HEK293T (cell line): Measurements from ENCODE around the gene EGFR.

ENCODE experiments used
- CTCF ChIA-PET: fragments of 350-600 bp; formaldehyde crosslinking; extraction: SDS; loops from one replicate; lab custom pipeline; 2021; ENCODE audit warnings: antibody characterized with exemption, inconsistent platforms; lab: Yijun Ruan, JAX
- POLR2A ChIA-PET: fragments of 350-600 bp; formaldehyde crosslinking; extraction: SDS; loops from one replicate; lab custom pipeline; 2020; ENCODE audit warnings: antibody characterized with exemption, inconsistent platforms; lab: Yijun Ruan, JAX
- DNase-seq: peaks from one replicate; pipeline ENCODE4 v3.0.0; 2012; ENCODE audit warnings: mixed read lengths; ENCODE audit errors: extremely low spot score
- ARNT ChIP-seq: fragments of 450-650 bp; IDR thresholded peaks from 2 replicates; pipeline ENCODE4 v1.6.1; 2017; ENCODE audit warnings: mild to moderate bottlenecking
- BHLHE40 ChIP-seq: fragments of 450-650 bp; IDR thresholded peaks from 2 replicates; pipeline ENCODE4 v1.6.1; 2016; ENCODE audit warnings: mild to moderate bottlenecking, moderate library complexity, borderline replicate concordance
- CTBP1 ChIP-seq: fragments of 450-650 bp; IDR thresholded peaks from 2 replicates; pipeline ENCODE4 v1.6.1; 2016; ENCODE audit warnings: borderline replicate concordance
- ELF4 ChIP-seq: fragments of 450-650 bp; IDR thresholded peaks from 2 replicates; pipeline ENCODE4 v1.6.1; 2017; ENCODE audit warnings: antibody characterized with exemption
- FOXA1 ChIP-seq: fragments of 450-650 bp; IDR thresholded peaks from 2 replicates; pipeline ENCODE4 v1.6.1; 2016; ENCODE audit warnings: mild to moderate bottlenecking
- FOXK2 ChIP-seq: fragments of 450-650 bp; IDR thresholded peaks from 2 replicates; pipeline ENCODE4 v1.6.1; 2016; ENCODE audit warnings: mild to moderate bottlenecking
- FOXM1 ChIP-seq: fragments of 450-650 bp; IDR thresholded peaks from 2 replicates; pipeline ENCODE4 v1.6.1; 2017; ENCODE audit warnings: mild to moderate bottlenecking, borderline replicate concordance
- HDGF ChIP-seq: fragments of 450-650 bp; IDR thresholded peaks from 2 replicates; pipeline ENCODE4 v1.6.1; 2017; ENCODE audit warnings: antibody characterized with exemption, borderline replicate concordance
- L3MBTL2 ChIP-seq: fragments of 450-650 bp; conservative IDR thresholded peaks from 2 replicates; pipeline ENCODE4 v1.6.1; 2016; ENCODE audit warnings: mild to moderate bottlenecking
- LEF1 ChIP-seq: fragments of 450-650 bp; IDR thresholded peaks from 2 replicates; pipeline ENCODE4 v1.6.1; 2017; ENCODE audit warnings: mild to moderate bottlenecking, borderline replicate concordance
- NFRKB ChIP-seq: fragments of 450-650 bp; IDR thresholded peaks from 2 replicates; pipeline ENCODE4 v1.6.1; 2016; ENCODE audit warnings: mild to moderate bottlenecking, moderate library complexity
- SP1 ChIP-seq: fragments of 450-650 bp; IDR thresholded peaks from 2 replicates; pipeline ENCODE4 v1.6.1; 2017
- SUZ12 ChIP-seq: fragments of 450-650 bp; IDR thresholded peaks from 2 replicates; pipeline ENCODE4 v1.6.1; 2016; ENCODE audit warnings: mild to moderate bottlenecking
- TARDBP ChIP-seq: fragments of 450-650 bp; IDR thresholded peaks from 2 replicates; pipeline ENCODE4 v1.6.1; 2016
- ZNF384 ChIP-seq: fragments of 450-650 bp; IDR thresholded peaks from 2 replicates; pipeline ENCODE4 v1.6.1; 2016
- TF ChIP-seq, protein P1 (sequence below): fragments of 450-650 bp; IDR thresholded peaks from 2 replicates; pipeline ENCODE4 v1.6.1; 2016

EGFR gene

DNA sequence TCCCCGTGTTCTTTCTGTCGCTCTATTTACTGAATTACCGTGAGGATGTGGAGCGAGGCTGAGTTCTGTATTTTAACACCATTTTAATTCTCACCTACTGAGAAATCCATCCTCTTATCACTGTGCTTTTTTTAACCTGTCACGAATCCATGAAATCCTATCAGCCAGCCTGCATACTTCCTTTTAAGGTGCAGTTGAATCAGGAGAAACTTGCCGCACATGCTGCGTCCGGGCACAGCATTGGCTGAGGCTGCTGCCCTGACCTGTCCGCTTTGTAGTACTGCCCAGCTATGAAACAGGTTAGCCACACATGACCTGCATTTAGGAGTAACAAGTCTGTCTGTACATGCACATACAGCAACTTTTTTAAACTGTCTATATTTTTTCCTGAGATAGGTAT is 82.5 kb downstream of the EGFR start:
- TF ChIP-seq LEF1 (no peak), TARDBP (no peak), ELF4 (no peak), SP1 (no peak), FOXA1 (no peak), L3MBTL2 (no peak), ARNT (no peak), FOXM1 (no peak), FOXK2 (no peak), BHLHE40 (no peak), SUZ12 (no peak), NFRKB (no peak), CTBP1 (no peak), ZNF384 (no peak), HDGF (no peak)
- TF ChIP-seq, protein P1, sequence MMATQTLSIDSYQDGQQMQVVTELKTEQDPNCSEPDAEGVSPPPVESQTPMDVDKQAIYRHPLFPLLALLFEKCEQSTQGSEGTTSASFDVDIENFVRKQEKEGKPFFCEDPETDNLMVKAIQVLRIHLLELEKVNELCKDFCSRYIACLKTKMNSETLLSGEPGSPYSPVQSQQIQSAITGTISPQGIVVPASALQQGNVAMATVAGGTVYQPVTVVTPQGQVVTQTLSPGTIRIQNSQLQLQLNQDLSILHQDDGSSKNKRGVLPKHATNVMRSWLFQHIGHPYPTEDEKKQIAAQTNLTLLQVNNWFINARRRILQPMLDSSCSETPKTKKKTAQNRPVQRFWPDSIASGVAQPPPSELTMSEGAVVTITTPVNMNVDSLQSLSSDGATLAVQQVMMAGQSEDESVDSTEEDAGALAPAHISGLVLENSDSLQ: no peak

DNA sequence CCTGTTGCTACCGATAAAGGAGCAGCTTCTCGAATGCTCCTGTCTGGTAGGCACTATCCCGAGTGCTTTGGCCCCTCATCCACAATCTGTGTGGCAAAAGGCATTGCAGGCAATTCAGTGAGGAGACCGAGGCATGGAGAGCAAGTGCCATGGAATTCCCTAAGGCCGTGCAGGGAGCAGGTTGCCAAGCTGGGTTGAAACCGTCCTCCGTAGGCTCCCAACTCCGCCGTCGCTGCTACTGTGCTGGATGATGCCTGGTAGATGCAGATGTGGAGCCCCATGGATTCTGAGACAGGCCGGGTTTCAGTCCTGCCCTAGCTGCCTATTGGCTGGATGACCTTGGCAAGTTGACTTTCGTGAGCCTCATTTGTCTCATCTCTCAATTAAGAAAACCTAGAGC is 85.3 kb downstream of the EGFR start:
- DNase-seq: no peak
- TF ChIP-seq NFRKB: no peak
- TF ChIP-seq FOXM1: no peak
- no peak for TF ChIP-seq ZNF384
- CTCF ChIA-PET: no interaction called here
- POLR2A ChIA-PET: no interaction called here

More for the DNA sequence above, 82.5 kb downstream of the EGFR start:
- DNase-seq: no peak
- ChIA-PET CTCF (no interaction called here), POLR2A (no interaction called here)

DNA sequence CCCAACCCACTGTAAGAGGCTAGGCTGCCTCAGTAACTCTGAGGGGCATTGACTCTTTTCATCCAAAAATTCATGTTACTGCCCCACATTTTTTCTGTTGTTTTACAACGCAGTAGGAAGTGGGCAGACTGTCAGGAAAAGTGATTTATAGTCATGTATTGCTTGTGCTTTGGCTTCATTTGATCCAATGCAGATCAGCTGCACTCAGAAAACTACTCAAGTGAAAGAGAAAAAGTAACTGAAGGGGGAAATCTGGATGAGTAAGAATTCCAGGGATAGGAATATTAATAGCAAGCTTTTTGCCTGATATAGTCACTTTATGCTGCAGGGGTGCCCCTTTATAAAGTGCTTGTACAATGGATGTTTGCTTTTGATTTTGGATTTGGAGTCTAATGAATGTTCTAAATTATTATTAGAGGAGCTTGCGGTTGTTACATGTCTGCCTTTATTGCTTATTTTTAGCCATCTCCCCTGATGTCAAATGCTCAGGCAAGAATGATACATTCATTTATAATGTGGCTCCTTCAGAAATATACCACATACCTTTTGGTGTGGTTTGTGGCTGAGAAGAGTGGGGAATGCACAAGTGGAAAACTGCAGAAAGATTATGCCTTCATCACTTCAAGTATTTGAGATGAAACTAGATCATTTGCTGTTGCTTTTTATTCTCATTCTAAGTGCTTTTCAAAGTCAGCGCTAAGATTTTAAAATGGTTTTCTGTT is 86.1 kb downstream of the EGFR start:
- ChIA-PET POLR2A (no interaction called here), CTCF (no interaction called here)
- TF ChIP-seq, protein P1: peak; percentile 92
- no peak for TF ChIP-seq SP1
- no peak for TF ChIP-seq FOXM1
- no peak for DNase-seq

DNA sequence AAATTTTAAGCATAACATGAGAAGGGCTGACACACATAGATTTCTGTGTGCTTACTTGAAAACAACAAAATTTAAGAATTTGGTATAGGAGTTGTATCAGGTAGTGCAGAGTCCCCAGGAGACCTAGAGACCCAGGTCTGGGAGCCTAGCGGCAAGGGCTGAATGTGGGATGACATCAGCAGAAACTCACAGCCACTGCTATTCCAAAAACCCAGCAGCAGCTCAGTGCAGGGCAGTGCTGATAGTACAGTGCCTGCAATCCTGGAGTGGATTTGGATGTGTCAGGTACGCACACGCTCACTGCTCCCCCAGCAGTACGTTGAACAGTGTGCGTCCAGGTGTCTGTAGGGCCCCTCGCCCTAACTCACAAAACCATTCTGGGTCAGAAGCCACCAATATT is 87.1 kb downstream of the EGFR start:
- CTCF ChIA-PET: no interaction called here
- TF ChIP-seq BHLHE40 (no peak), TARDBP (no peak)
- TF ChIP-seq, protein P1: no peak
- no peak for DNase-seq
- POLR2A ChIA-PET: no interaction called here

DNA sequence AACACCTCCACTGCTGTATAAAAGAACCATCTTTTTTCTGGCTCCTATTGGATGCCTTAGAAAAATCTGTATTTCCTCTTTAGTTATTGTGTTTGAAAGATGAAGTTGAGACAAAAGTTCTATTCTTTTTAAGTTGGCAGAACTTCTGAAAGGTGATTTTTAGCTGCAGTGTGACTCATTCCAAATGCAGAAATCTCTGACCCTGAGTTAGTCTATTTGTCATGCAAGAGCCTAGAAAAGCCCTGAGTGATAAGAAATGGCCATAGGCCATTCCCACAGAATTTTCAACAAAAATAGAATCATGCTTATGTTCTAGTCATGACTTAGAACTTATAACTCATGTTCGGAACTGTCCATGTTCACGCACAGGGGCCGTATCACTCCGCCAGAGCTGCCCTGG is 89.1 kb downstream of the EGFR start:
- TF ChIP-seq SP1: no peak
- no peak for TF ChIP-seq L3MBTL2
- TF ChIP-seq NFRKB: no peak
- ChIA-PET POLR2A (no interaction called here), CTCF (no interaction called here)
- DNase-seq: no peak

DNA sequence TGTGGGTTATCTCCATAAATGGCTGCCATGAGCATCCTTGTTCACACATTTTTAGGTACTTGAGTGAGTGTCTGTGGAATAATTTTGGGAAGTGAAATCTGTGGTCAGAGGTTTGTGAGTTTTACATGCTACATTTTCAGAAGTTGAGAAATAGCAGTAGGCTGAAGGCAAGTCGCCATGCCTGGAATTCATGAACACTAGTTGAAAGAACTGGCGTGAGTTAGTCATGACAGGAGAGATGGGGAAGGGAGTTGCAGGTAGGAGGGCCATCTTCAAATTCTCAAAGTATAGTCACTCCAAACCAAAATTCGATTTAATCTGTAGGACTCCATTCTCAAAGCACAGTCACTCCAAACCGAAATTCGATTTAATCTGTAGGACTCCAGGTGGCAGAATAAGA is 89.6 kb downstream of the EGFR start:
- POLR2A ChIA-PET: interaction anchor here (0.6 kb wide), 1 partner anchor 19 kb away, joined by 3 read pairs; no protein-coding TSS in a partner anchor
- CTCF ChIA-PET: no interaction called here
- no peak for DNase-seq
- TF ChIP-seq SUZ12: no peak
- no peak for TF ChIP-seq FOXM1
- no peak for TF ChIP-seq ZNF384
- TF ChIP-seq ARNT: no peak
- no peak for TF ChIP-seq HDGF
- no peak for TF ChIP-seq LEF1
- TF ChIP-seq SP1: no peak
- TF ChIP-seq CTBP1: no peak
- no peak for TF ChIP-seq L3MBTL2

DNA sequence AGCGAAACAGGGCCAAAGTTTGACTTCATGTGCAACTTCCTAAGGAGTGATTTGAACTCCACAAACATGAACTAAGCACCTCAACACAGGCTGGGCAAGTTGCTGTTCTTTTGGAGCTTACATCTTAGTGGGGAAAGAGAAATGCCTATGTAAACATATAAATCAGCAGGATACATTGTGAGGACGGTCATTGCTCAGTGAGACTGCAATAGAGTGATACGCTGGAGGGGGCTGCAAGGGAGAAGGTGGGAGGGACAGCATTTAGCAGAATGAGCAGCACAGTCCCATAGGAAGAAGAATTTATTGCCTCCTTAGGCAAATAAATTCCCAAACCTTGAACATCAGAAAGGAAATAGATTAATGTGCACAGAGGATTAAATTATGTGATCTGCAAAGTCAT is 90.0 kb downstream of the EGFR start:
- POLR2A ChIA-PET: interaction anchor here (0.6 kb wide), 1 partner anchor 19 kb away, joined by 3 read pairs; no protein-coding TSS in a partner anchor
- DNase-seq: no peak

More for the DNA sequence above, 90.0 kb downstream of the EGFR start:
- CTCF ChIA-PET: no interaction called here
- TF ChIP-seq LEF1 (no peak), BHLHE40 (no peak), L3MBTL2 (no peak), TARDBP (no peak), SP1 (no peak), NFRKB (no peak), ARNT (no peak), ZNF384 (no peak), CTBP1 (no peak), FOXK2 (no peak), HDGF (no peak)
- TF ChIP-seq, protein P1: no peak
